Endodermal cell (in vitro differentiated cells): ENCODE results near the gene FBXO41. TPM values are rescaled to one million over a fixed set of nuclear protein-coding genes. Genes with fewer than 3 reads are reported as not detected.
"Not testable (repeated sequence)": the region's sequence is repeated elsewhere in the genome, so short reads cannot be mapped to it uniquely, and the experiment has no call there.

Experiments
- DNase-seq: peaks from one replicate; pipeline ENCODE4 v3.0.0-alpha.2; 2017
- H3K27ac ChIP-seq: 2 replicates; pipeline ENCODE4 v1.5.1; 2013; ENCODE audit warnings: mild to moderate bottlenecking, low read depth, low read length, moderate library complexity
- H3K27me3 ChIP-seq: 2 replicates; pipeline ENCODE4 v1.6.1; 2013; ENCODE audit warnings: mild to moderate bottlenecking, low read length, moderate library complexity; ENCODE audit not compliant: insufficient read depth, control insufficient read depth, poor library complexity, severe bottlenecking
- H3K36me3 ChIP-seq: 2 replicates; pipeline ENCODE4 v1.7.0; 2013; ENCODE audit warnings: mild to moderate bottlenecking, low read length, moderate library complexity; ENCODE audit not compliant: control insufficient read depth, insufficient read depth
- H3K4me1 ChIP-seq: one replicate; pipeline ENCODE4 v1.7.0; 2013; ENCODE audit warnings: low read length; ENCODE audit not compliant: control insufficient read depth, insufficient read depth
- H3K4me3 ChIP-seq: 2 replicates; pipeline ENCODE4 v1.5.1; 2013; ENCODE audit warnings: mild to moderate bottlenecking, low read length, moderate library complexity
- H3K9ac ChIP-seq: 2 replicates; pipeline ENCODE4 v1.6.1; 2013; ENCODE audit warnings: mild to moderate bottlenecking, low read length, moderate library complexity; ENCODE audit not compliant: poor library complexity, severe bottlenecking; ENCODE audit errors: extremely low read depth
- H3K9me3 ChIP-seq: 2 replicates; pipeline ENCODE4 v1.6.1; 2013; ENCODE audit warnings: mild to moderate bottlenecking, low read length, moderate library complexity; ENCODE audit not compliant: control insufficient read depth
- H3K27ac Mint-ChIP-seq: 2 replicates; pipeline ENCODE4 v1.8.0; 2020; ENCODE audit warnings: mixed read lengths
- H3K27me3 Mint-ChIP-seq: 2 replicates; pipeline ENCODE4 v1.8.0; 2021; ENCODE audit warnings: mild to moderate bottlenecking, mixed read lengths; ENCODE audit not compliant: insufficient read depth
- H3K36me3 Mint-ChIP-seq: 2 replicates; pipeline ENCODE4 v1.8.0; 2020; ENCODE audit warnings: low read depth, mixed read lengths
- H3K4me1 Mint-ChIP-seq: 2 replicates; pipeline ENCODE4 v1.8.0; 2020; ENCODE audit warnings: mixed read lengths
- H3K4me3 Mint-ChIP-seq: 2 replicates; pipeline ENCODE4 v1.8.0; 2020; ENCODE audit warnings: mild to moderate bottlenecking, moderate library complexity, mixed read lengths
- H3K9me3 Mint-ChIP-seq: 2 replicates; pipeline ENCODE4 v1.8.0; 2020; ENCODE audit warnings: mild to moderate bottlenecking, mixed read lengths
- CTCF ChIP-seq: fragments of 200-600 bp; sonication (generic); conservative IDR thresholded peaks from 2 replicates; pipeline ENCODE4 v1.5.0; 2021; ENCODE audit warnings: antibody characterized with exemption, mild to moderate bottlenecking
- WGBS, 2 experiments: methylation state at CpG; one replicate each; pipeline versions ENCODE4 v1.1.5 to v1.1.7; 2013; ENCODE audit warnings: missing lambda C conversion rate in 2 of 2, mixed read lengths in 1 of 2; ENCODE audit not compliant: insufficient coverage in 1 of 2, insufficient read length in 1 of 2; 5-methylcytosine and 5-hydroxymethylcytosine counted together
- total RNA-seq, 2 donors: library from RNA; stranded (reverse); fragmentation: NEBNext Ultra II Directional in 1 of 2; extraction: Animal tissue kit (Norgen Biotek cat#: 25700) in 1 of 2; gene quantifications; 2 replicates in 1 of 2; 3 replicates in 1 of 2; pipeline ENCODE4 v1.2.1, GENCODE V29; 2021

The FBXO41 gene
- total RNA-seq, 2 donors from 2014 or later: 9.0 to 11.2 TPM

GRCh38 chr2:73263540-73264331, 20.5 kb downstream of the FBXO41 start:
- Histone ChIP-seq H3K27me3 (peaks cover 22% of the 10 kb centered on the region), H3K4me1 (no peaks in the 10 kb centered on the region), H3K9me3 (no peaks in the 10 kb centered on the region), H3K9ac (no peak overlapping the region), H3K36me3 (no peaks in the 10 kb centered on the region), H3K4me3 (no peak overlapping the region), H3K27ac (no peak overlapping the region)
- Mint-ChIP-seq H3K27me3 (peaks cover 22% of the 10 kb centered on the region), H3K36me3 (peaks cover 9% of the 10 kb centered on the region), H3K27ac (no peak overlapping the region), H3K4me1 (peaks cover 2% of the 10 kb centered on the region), H3K9me3 (no peaks in the 10 kb centered on the region), H3K4me3 (no peak overlapping the region)
- WGBS, 2 experiments: 96% methylated on average over 11 to 16 of the region's 16 CpGs
- TF ChIP-seq CTCF: no peak
- no peak for DNase-seq

GRCh38 chr2:73262691-73263429, 21.4 kb downstream of the FBXO41 start:
- H3K36me3 ChIP-seq, H3K9ac ChIP-seq, H3K36me3 Mint-ChIP-seq, H3K4me3 ChIP-seq, H3K9me3 ChIP-seq, H3K27ac ChIP-seq, H3K4me1 Mint-ChIP-seq, H3K4me1 ChIP-seq, H3K4me3 Mint-ChIP-seq, H3K9me3 Mint-ChIP-seq, DNase-seq, H3K27ac Mint-ChIP-seq: not testable (repeated sequence)
- peaks cover 14% of the 10 kb centered on the region for H3K27me3 Mint-ChIP-seq
- whole genome bisulfite sequencing, 2 experiments: 92 to 93% methylated on average over 14 to 18 of the region's 18 CpGs
- H3K27me3 ChIP-seq: peaks cover 13% of the 10 kb centered on the region

- no peak overlapping the region for H3K27ac ChIP-seq
- no peak overlapping the region for H3K4me3 Mint-ChIP-seq
- H3K36me3 Mint-ChIP-seq: peaks cover 9% of the 10 kb centered on the region
- H3K27me3 ChIP-seq: peaks cover 6% of the 10 kb centered on the region
- peaks cover 7% of the 10 kb centered on the region for H3K27me3 Mint-ChIP-seq
- H3K9me3 ChIP-seq: no peaks in the 10 kb centered on the region
- no peak for TF ChIP-seq CTCF
- no peak overlapping the region for H3K27ac Mint-ChIP-seq
- no peak overlapping the region for H3K9ac ChIP-seq
- no peak overlapping the region for H3K4me3 ChIP-seq
- 80 to 93% methylated on average over 1 to 4 of the region's 4 CpGs for WGBS, 2 experiments
- peaks cover 2% of the 10 kb centered on the region for H3K4me1 Mint-ChIP-seq
- no peaks in the 10 kb centered on the region for H3K9me3 Mint-ChIP-seq
- no peaks in the 10 kb centered on the region for H3K36me3 ChIP-seq
- no peak for DNase-seq
- H3K4me1 ChIP-seq: no peaks in the 10 kb centered on the region
Measured at GRCh38 chr2:73262108-73262651, 22.1 kb downstream of the FBXO41 start.
